GM12865 (cell line): Measurements from ENCODE around the gene PKNOX2.

Experiments
- DNase-seq: peaks from one replicate; pipeline ENCODE4 v3.0.0; 2010; ENCODE audit warnings: low read depth
- H3K4me3 ChIP-seq: 2 replicates; pipeline ENCODE4 v1.5.1; 2011; ENCODE audit warnings: mild to moderate bottlenecking, low read depth, low read length, control low read depth
- CTCF ChIP-seq: IDR thresholded peaks from 2 replicates; pipeline ENCODE4 v1.5.1; 2011; ENCODE audit warnings: low read length, control low read depth, low read depth, inconsistent platforms; ENCODE audit not compliant: insufficient read depth; ENCODE audit errors: missing control alignments

The PKNOX2 gene

GRCh38 chr11:125398475-125398874 lies 233.9 kb downstream of the PKNOX2 start:
- no peak for DNase-seq
- TF ChIP-seq CTCF, result no peak
- H3K4me3 ChIP-seq, result no peak overlapping the region

DNA sequence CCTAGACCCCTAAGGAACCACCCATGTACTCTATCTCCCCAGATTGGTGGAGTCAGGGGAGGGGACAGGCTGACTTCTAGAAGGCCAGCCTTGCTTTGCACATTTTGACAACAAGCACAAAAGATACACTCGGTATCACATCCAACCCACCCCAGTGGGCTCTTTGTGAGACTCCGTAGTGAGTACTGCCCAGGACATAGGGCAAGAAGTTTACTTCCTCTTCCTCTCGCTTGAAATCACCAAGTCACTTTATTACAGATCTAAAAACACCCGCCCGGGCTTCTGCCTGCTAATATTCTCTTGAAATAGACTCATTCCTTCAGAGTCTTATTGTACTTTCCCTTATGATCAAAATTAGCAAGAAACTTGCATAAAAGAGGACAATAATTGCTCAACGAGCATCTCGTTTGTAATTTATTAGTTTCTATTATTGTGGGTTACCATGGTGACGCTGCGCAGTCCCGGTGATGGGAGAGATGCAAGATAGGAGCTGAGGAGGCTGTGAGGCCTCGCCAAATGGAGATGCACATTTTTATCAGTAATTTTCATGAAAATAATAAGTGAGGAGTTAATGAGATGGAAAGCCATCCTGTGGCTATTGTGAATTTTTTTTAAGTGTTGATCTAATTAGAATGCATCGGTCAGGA lies 234.6 kb downstream of the PKNOX2 start:
- no peak for TF ChIP-seq CTCF
- no peak for DNase-seq
- no peak overlapping the region for H3K4me3 ChIP-seq

DNA sequence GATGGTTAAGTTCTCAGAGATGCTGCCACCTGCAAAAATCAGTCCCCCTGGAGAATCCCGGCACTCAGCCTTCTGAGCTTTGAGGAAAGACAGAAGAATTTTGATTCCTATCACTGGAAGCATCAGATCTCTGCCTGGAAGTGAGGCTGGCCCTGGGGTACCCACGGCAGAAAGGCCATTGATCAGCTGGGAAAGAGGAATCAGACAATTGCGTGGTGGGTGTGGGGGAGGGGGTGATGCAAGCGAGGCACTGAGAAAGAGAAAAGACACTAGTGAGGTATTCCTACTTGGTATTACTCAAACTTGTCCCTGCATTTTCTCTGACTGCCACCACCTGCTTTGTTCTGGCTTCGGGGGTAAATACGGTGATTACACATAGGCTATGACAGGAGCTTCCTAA lies 235.4 kb downstream of the PKNOX2 start:
- TF ChIP-seq CTCF, result no peak
- DNase-seq, result no peak
- H3K4me3 ChIP-seq, result no peak overlapping the region

DNA sequence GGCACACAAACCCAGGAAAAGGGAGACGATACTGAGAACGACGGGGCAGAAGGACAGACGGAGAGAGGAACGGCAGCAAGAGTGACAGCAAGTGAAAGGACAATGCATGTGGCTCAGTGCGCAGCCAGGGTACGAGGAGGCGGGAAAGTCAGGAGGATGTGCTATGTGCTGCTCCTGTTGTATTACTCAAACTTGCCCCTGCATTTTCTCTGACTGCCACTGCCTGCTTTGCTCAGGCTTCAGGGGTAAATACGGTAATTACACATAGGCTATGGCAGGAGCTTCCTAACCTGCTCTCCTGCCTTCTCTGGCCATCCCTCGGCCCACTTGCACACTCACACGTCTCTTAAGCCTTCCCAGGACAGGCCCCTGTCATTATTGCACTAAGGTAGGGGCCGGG lies 236.7 kb downstream of the PKNOX2 start:
- no peak overlapping the region for H3K4me3 ChIP-seq
- no peak for TF ChIP-seq CTCF
- no peak for DNase-seq

GRCh38 chr11:125401746-125402145 lies 237.2 kb downstream of the PKNOX2 start:
- no peak overlapping the region for H3K4me3 ChIP-seq
- DNase-seq, result no peak
- no peak for TF ChIP-seq CTCF

GRCh38 chr11:125402435-125402834 lies 237.9 kb downstream of the PKNOX2 start:
- no peak for DNase-seq
- no peak for TF ChIP-seq CTCF
- H3K4me3 ChIP-seq, result no peak overlapping the region

GRCh38 chr11:125404157-125404810 lies 239.7 kb downstream of the PKNOX2 start:
- no peak overlapping the region for H3K4me3 ChIP-seq
- TF ChIP-seq CTCF, result no peak
- no peak for DNase-seq
